Stimulated activated CD8-positive, alpha-beta memory T cell treated with anti-CD3 and anti-CD28 coated beads, Interleukin-12 subunit alpha, Interleukin-12 subunit beta, amount 100 ng/mL, for 24 hours (primary cell): ENCODE results near the gene KDM4C.

ENCODE experiments used
- DNase-seq: peaks from one replicate; pipeline ENCODE4 v3.0.0-alpha.2; 2020; ENCODE audit errors: extremely low read depth

The KDM4C gene

GRCh38 chr9:6904371-6904770 is 146.6 kb downstream of the KDM4C start:
- no peak for DNase-seq

DNA sequence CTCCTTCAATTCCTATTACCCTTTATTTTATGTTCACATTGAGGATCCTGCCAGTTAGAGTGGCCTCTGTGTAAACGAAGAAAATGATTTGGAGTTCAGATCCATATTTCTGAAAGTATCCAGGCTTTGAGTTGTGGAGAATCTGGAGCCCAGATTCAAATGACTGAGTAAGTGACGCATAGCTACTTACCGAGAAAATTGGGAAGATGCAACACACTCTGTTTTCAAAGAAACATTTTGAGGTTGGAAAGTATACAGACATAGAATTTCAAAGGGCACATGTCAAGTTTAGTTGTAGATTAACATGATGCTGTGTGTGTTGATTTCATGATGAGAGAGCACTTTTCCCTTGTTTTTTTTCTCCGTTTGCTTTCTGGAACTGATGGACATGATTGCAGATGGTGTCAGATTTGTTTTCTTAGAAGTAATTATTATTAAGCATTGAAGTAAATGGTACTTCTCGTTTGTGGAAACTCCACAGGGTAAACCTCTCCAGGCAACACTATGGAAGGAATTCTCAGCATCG is 148.1 kb downstream of the KDM4C start:
- no peak for DNase-seq

GRCh38 chr9:6907772-6908381 is 150.1 kb downstream of the KDM4C start:
- no peak for DNase-seq

DNA sequence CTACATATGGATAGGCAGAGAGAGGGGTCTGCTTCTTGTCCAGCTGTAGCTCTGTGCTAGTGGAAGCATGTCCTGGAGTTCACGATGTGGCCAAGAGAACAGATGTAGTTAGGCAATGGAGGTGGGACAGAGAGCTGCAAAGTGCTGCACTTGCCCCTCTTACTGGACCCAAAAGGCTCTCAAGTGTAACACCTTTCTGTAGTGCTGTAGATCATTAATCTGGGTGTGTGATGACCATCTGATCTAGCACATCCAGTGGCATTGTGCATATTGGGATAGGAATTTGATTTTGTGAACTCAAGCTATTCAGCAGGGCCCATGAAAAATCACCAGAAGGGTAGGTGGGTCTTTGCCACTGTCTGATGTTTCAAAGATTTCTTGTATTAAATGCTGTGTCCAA is 151.4 kb downstream of the KDM4C start:
- DNase-seq, result no peak

GRCh38 chr9:6910032-6910431 is 152.3 kb downstream of the KDM4C start:
- DNase-seq, result no peak

DNA sequence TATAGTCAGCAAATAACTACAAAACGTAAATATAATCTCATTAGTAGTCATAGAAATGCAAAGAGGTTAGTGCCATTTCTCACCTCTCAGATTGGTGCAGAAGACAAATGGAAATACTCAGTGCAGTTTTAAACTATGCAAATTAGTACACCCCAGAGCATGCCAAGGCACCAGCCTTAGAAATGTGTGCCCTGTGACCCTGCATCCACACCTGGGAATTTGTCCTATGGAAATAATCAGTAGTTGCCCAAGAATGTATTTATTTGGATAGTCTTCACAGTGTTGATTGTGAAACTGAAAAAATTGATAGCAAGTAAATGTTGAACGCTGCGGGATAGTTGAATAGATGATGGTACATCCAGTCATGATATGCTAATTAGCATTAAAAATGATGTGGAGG is 152.7 kb downstream of the KDM4C start:
- DNase-seq, result no peak

DNA sequence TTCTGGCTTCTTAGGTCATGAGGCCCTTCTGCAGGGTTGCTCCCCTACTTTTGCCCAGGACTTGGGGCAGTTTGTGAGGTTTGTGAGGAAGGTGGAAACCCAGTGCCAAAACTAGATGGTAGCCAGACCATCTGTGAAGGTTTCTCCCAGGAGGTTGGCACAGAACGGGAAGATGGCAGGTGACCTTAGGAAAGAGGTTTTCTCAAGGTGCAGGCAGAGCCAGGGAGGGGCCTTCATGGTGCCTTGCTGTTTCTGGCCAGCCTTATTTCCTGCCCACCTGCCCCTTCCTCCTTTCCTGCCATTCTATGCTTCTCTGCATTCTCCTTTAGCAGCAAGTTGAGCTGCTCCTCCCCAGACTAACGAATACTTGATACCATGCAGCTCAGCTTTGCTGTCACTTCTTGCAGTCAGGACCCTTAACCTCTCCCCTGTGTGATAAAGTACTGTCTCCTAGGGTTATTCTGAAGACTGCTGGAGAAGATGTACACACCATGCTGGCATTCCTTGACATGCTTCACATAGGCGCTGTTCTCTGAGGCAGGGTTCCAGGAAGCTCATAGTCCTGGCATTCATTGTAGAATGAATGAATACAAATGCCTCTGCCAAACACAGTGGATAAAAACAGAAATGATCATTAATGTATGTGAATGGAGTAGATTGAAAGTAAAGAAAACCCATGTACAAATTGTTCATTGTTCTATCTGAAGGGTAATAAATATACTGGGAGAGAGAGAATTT is 154.3 kb downstream of the KDM4C start:
- DNase-seq, result no peak

GRCh38 chr9:6915635-6916034 is 157.9 kb downstream of the KDM4C start:
- no peak for DNase-seq

DNA sequence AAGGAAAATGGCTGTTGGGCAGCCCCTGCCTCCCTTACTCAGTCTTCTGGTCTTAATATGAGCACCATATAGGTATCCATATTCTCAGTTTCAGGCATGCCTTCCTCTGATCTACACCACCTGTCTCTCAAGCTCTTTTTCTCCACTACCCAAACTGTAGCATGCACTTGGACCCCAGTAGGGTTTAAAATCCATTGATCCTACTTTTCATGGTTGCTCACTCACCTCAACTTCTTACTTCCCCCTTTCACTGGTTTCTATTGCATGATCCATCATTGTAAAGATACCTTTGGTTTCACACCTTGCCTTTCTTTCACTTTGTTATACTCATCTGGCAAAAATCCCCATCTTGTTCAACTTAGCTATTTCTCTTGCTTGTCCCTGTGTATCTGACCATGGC is 159.4 kb downstream of the KDM4C start:
- no peak for DNase-seq

GRCh38 chr9:6920041-6920440 is 162.3 kb downstream of the KDM4C start:
- DNase-seq, result no peak

DNA sequence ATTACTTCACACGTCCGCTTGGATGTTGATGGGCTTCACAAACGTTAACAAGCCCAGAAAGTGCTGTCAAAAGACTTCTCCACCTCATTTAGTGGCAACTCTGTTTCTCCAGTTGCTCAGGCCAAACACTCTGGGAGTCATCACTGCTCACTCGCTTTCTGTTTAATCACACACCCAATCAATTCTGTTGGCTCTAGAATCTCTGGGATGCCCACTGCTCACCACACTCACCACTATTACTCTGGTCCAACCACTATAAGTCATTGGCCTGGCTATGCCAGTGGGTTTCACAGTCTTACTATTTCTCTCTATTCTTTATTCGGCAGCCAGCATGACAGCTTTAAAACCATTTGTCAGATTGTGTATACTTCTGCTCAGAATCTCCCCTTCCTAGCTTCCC is 163.5 kb downstream of the KDM4C start:
- DNase-seq, result no peak

- no peak for DNase-seq
Measured at GRCh38 chr9:6922124-6922676, 164.4 kb downstream of the KDM4C start.

GRCh38 chr9:6922680-6923079 is 164.9 kb downstream of the KDM4C start:
- DNase-seq, result no peak

- no peak for DNase-seq
Measured at GRCh38 chr9:6923086-6923485, 165.3 kb downstream of the KDM4C start.

GRCh38 chr9:6924149-6924548 is 166.4 kb downstream of the KDM4C start:
- DNase-seq, result no peak

- DNase-seq, result no peak
Measured at GRCh38 chr9:6924988-6925563, 167.3 kb downstream of the KDM4C start.

GRCh38 chr9:6925836-6926235 is 168.1 kb downstream of the KDM4C start:
- no peak for DNase-seq

GRCh38 chr9:6926436-6926835 is 168.7 kb downstream of the KDM4C start:
- no peak for DNase-seq

DNA sequence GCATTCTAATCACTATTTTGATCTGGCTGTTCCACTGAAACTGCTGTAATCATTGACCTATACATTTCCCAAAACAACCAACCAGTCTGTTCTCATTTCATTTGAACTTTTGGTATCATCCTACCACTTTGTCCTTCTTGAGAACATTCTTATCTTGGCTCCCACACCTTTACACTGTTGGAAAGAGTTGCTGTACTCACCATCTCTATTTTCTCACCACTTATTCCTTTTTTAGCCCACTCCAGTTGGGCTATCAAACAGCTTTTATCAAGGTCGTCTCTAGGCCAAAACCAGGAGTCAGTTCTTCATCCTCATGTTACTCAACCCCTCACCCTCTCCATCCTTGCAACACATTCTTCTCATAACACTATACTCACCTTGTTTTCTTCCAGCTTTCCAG is 170.1 kb downstream of the KDM4C start:
- DNase-seq, result no peak

DNA sequence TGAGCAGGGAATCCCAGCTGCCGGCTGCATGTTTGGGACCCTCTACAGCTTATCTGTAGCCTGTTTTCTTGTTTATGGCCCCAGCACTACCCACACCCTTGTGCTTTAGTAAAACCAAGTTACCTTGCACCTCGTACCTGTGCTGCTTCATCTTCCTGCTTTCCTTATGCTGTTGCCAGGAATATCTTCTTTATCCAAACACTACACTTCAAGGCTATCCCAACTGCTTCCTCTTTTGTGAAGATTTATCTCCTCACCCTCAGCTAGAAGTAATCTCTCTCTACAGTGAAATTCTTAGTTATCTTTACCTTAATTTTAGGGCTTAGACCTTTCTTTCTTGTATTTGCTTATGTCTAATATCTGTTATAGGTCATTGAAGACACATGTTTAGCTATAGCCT is 171.1 kb downstream of the KDM4C start:
- DNase-seq, result no peak

- no peak for DNase-seq
Measured at GRCh38 chr9:6929441-6930215, 171.9 kb downstream of the KDM4C start.

DNA sequence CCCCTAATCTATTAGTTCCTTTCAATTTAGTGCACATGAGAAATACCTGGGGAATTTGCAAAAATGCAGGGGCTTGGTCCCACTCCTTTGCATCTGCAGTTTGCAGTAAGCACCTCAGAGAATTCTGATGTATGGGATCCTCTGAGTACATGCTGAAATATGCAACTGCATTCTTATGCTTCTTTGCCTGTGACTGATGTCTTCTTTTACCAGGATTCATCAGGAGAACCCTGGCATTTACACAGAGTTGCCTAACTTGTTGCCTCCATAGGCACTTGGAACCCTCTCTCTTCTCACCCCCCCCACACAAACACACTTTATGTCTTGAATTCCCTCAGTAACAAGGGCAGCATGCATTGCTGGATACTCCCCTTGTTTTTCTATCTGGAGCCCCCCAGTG is 173.1 kb downstream of the KDM4C start:
- DNase-seq, result no peak
